B cell (primary cell): ENCODE measurements around the gene NEURL2. TPM values are rescaled to one million over a fixed set of nuclear protein-coding genes. Genes with fewer than 3 reads are reported as not detected.

Experiments used
- ATAC-seq: fragments of 200-7000 bp; cut with Tn5 transposase; one replicate; pipeline ENCODE4 v1.10.0; 2021; ENCODE audit warnings: low read depth, mild to moderate bottlenecking, moderate number of reproducible peaks, moderate library complexity
- CTCF ChIA-PET: fragments of 350-600 bp; sonication (Branson Sonifier 250); formaldehyde crosslinking; loops from one replicate; lab custom pipeline; 2021; ENCODE audit warnings: antibody characterized with exemption, inconsistent platforms; lab: Charles Lee
- POLR2A ChIA-PET: fragments of 350-600 bp; sonication (Branson Sonifier 250); formaldehyde crosslinking; loops from one replicate; lab custom pipeline; 2021; ENCODE audit warnings: antibody characterized with exemption; lab: Charles Lee
- DNase-seq: peaks from one replicate; pipeline ENCODE4 v3.0.0; 2013
- H2AFZ ChIP-seq: 2 replicates; pipeline ENCODE4 v1.6.1; 2012; ENCODE audit warnings: mild to moderate bottlenecking, low read depth, low read length; ENCODE audit not compliant: insufficient read depth, poor library complexity, severe bottlenecking
- H3K27ac ChIP-seq, 2 donors: 1 replicate in 1 of 2; 2 replicates in 1 of 2; pipeline ENCODE4 v1.5.1; 2012 to 2013; ENCODE audit warnings: low read length in 2 of 2, mild to moderate bottlenecking in 2 of 2, moderate library complexity in 1 of 2
- H3K27me3 ChIP-seq, 4 experiments: fragments of 200-600 bp in 1 of 4; sonication (generic) in 1 of 4; replicated peaks in 1 of 4; 1 replicate in 2 of 4; 2 replicates in 2 of 4; pipeline versions ENCODE4 v1.6.1 to v1.7.0; 2013 to 2016; ENCODE audit warnings: low read length in 3 of 4, mild to moderate bottlenecking in 2 of 4, mixed read lengths in 1 of 4, moderate library complexity in 1 of 4; ENCODE audit not compliant: insufficient read depth in 4 of 4, control insufficient read depth in 3 of 4; ENCODE audit errors: control extremely low read depth in 1 of 4
- H3K36me3 ChIP-seq, 2 experiments: replicated peaks in 1 of 2; 1 replicate in 1 of 2; 2 replicates in 1 of 2; pipeline versions ENCODE4 v1.6.1 to v1.7.1; 2013; ENCODE audit warnings: low read length in 1 of 2; ENCODE audit not compliant: insufficient read depth in 2 of 2, control insufficient read depth in 1 of 2; ENCODE audit errors: control extremely low read depth in 1 of 2, extremely low read depth in 1 of 2
- H3K4me1 ChIP-seq, 2 donors: fragments of 200-600 bp in 1 of 2; sonication (generic) in 1 of 2; 1 replicate in 1 of 2; 2 replicates in 1 of 2; pipeline versions ENCODE4 v1.5.1 to v1.6.1; 2013 to 2017; ENCODE audit warnings: low read length in 2 of 2; ENCODE audit not compliant: control insufficient read depth in 2 of 2, insufficient read depth in 2 of 2
- H3K4me2 ChIP-seq: replicated peaks from 2 replicates; pipeline ENCODE3; 2012; ENCODE audit warnings: mild to moderate bottlenecking, low read depth, low read length; ENCODE audit not compliant: poor library complexity, severe bottlenecking
- H3K4me3 ChIP-seq, 5 experiments: fragments of 200-600 bp in 1 of 5; sonication (generic) in 1 of 5; 1 replicate in 3 of 5; 2 replicates in 2 of 5; pipeline versions ENCODE4 v1.5.1 to v1.7.0; 2011 to 2016; ENCODE audit warnings: low read length in 4 of 5, mild to moderate bottlenecking in 4 of 5, low read depth in 2 of 5, control low read depth in 1 of 5, moderate library complexity in 1 of 5; ENCODE audit not compliant: insufficient read depth in 1 of 5; ENCODE audit errors: control extremely low read depth in 1 of 5, extremely low read depth in 1 of 5
- H3K79me2 ChIP-seq: fragments of 200-600 bp; sonication (generic); one replicate; pipeline ENCODE4 v1.6.0; 2016; ENCODE audit warnings: low read length; ENCODE audit not compliant: control insufficient read depth, insufficient read depth
- H3K9ac ChIP-seq: fragments of 200-600 bp; sonication (generic); 2 replicates; pipeline ENCODE4 v1.6.1; 2017; ENCODE audit warnings: mild to moderate bottlenecking, low read length, moderate library complexity
- H3K9me3 ChIP-seq, 3 donors: one replicate each; pipeline versions ENCODE4 v1.6.1 to v1.7.1; 2013; ENCODE audit warnings: low read length in 2 of 3; ENCODE audit not compliant: control insufficient read depth in 2 of 3, insufficient read depth in 1 of 3; ENCODE audit errors: control extremely low read depth in 1 of 3
- H4K20me1 ChIP-seq: 2 replicates; pipeline ENCODE4 v1.6.0; 2012; ENCODE audit warnings: mild to moderate bottlenecking, low read length; ENCODE audit not compliant: insufficient read depth, control insufficient read depth, poor library complexity, severe bottlenecking
- H3K27ac Mint-ChIP-seq: one replicate; pipeline ENCODE4 v1.8.0; 2021; ENCODE audit warnings: mixed read lengths
- H3K27me3 Mint-ChIP-seq: one replicate; pipeline ENCODE4 v1.8.0; 2021; ENCODE audit warnings: mixed read lengths
- H3K4me1 Mint-ChIP-seq: one replicate; pipeline ENCODE4 v1.8.0; 2021; ENCODE audit warnings: mixed read lengths
- H3K4me3 Mint-ChIP-seq: one replicate; pipeline ENCODE4 v1.8.0; 2021; ENCODE audit warnings: mixed read lengths
- H3K9me3 Mint-ChIP-seq: one replicate; pipeline ENCODE4 v1.8.0; 2022; ENCODE audit warnings: mixed read lengths; ENCODE audit not compliant: insufficient read depth
- CTCF ChIP-seq: fragments of 200-600 bp; IDR thresholded peaks from one replicate; pipeline ENCODE4 v1.8.0; 2022; ENCODE audit warnings: antibody characterized with exemption, mild to moderate bottlenecking
- EZH2 ChIP-seq: IDR thresholded peaks from 2 replicates; pipeline ENCODE4 v1.6.1; 2012; ENCODE audit warnings: borderline replicate concordance, low read depth, mild to moderate bottlenecking, moderate library complexity, low read length; ENCODE audit not compliant: insufficient read depth, poor library complexity, severe bottlenecking
- WGBS: methylation state at CpG from one replicate; pipeline ENCODE4 v1.1.5; 2013; ENCODE audit warnings: missing lambda C conversion rate; ENCODE audit not compliant: insufficient coverage; 5-methylcytosine and 5-hydroxymethylcytosine counted together
- intact Hi-C: fragments of 100-400 bp; cut with micrococcal nuclease; formaldehyde crosslinking; loops from one replicate; pipeline ENCODE4 v1.10.0; 2022
- polyA plus RNA-seq: library from polyadenylated mRNA; depleted of rRNA; stranded (reverse); fragments of >200 nt; gene quantifications from 2 replicates; pipeline ENCODE4 v1.2.3, GENCODE V29; 2012
- total RNA-seq, 2 donors: library from RNA; stranded (reverse); fragments of 120-200 nt in 1 of 2; gene quantifications; 1 replicate in 1 of 2; 2 replicates in 1 of 2; pipeline versions ENCODE4 v1.2.3 to v1.2.4, GENCODE V29; 2013 to 2022

Gene NEURL2
- total and polyA plus RNA-seq, 2 donors (not counting 1 experiment from before 2014, with no cell fraction given): 3.3 to 5.4 TPM

GRCh38 chr20:45918182-45918737 is 27.3 kb upstream of the NEURL2 start:
- H3K79me2 ChIP-seq: no peaks in the 10 kb centered on the region
- H3K4me1 Mint-ChIP-seq: no peaks in the 10 kb centered on the region
- WGBS: 91% methylated on average over 4 of the region's 5 CpGs

GRCh38 chr20:45917790-45918141 is 26.8 kb upstream of the NEURL2 start:
- TF ChIP-seq EZH2: no peak
- no peak for TF ChIP-seq CTCF
- Histone ChIP-seq H4K20me1 (no peaks in the 10 kb centered on the region), H3K4me1 (no peaks in the 10 kb centered on the region), H3K27me3 (peaks cover 0 to 30% (median 5%) of the 10 kb centered on the region in 4 experiments), H3K4me2 (no peak overlapping the region), H3K9me3 (no peaks in the 10 kb centered on the region), H3K9ac (no peak overlapping the region), H3K4me3 (no peak overlapping the region), H3K79me2 (no peaks in the 10 kb centered on the region), H3K27ac (no peak overlapping the region), H3K36me3 (no peaks in the 10 kb centered on the region), H2AFZ (no peak overlapping the region)
- POLR2A ChIA-PET: no interaction called here
- no peak overlapping the region for H3K4me3 Mint-ChIP-seq
- WGBS: 100% methylated on average over 1 of the region's 5 CpGs
- peaks cover 36% of the 10 kb centered on the region for H3K27me3 Mint-ChIP-seq
- DNase-seq (no peak), ATAC-seq (no peak)
- CTCF ChIA-PET: no interaction called here
- no peaks in the 10 kb centered on the region for H3K9me3 Mint-ChIP-seq
- H3K27ac Mint-ChIP-seq: no peak overlapping the region
- H3K4me1 Mint-ChIP-seq: peaks cover 2% of the 10 kb centered on the region
- intact Hi-C loops: no loop called here

More at GRCh38 chr20:45918182-45918737, 27.3 kb upstream of the NEURL2 start:
- no peak for TF ChIP-seq EZH2
- no peak for TF ChIP-seq CTCF
- no peaks in the 10 kb centered on the region for H4K20me1 ChIP-seq
- H3K4me2 ChIP-seq: no peak overlapping the region
- no peak overlapping the region for H3K9ac ChIP-seq
- H3K36me3 ChIP-seq: no peaks in the 10 kb centered on the region
- DNase-seq (no peak), ATAC-seq (no peak)
- H3K27me3 ChIP-seq: peaks cover 0 to 28% (median 5%) of the 10 kb centered on the region in 4 experiments
- POLR2A ChIA-PET: no interaction called here
- Mint-ChIP-seq H3K4me3 (no peak overlapping the region), H3K27ac (no peak overlapping the region), H3K9me3 (no peaks in the 10 kb centered on the region), H3K27me3 (peaks cover 33% of the 10 kb centered on the region)
- CTCF ChIA-PET: no interaction called here
- H2AFZ ChIP-seq: no peak overlapping the region
- H3K9me3 ChIP-seq: no peaks in the 10 kb centered on the region
- no peaks in the 10 kb centered on the region for H3K4me1 ChIP-seq
- no peak overlapping the region for H3K4me3 ChIP-seq
- no peak overlapping the region for H3K27ac ChIP-seq
- intact Hi-C loops: no loop called here
